Measurements from ENCODE around the gene MOB3A. TPM values are rescaled to one million over a fixed set of nuclear protein-coding genes. Genes with fewer than 3 reads are reported as not detected.

Gene MOB3A
- total and polyA plus RNA-seq, 2 of the 8 experiments (the other 6 are each of a cell fraction or from before 2014, with no cell fraction given), result 9.2 to 9.6 TPM

DNA sequence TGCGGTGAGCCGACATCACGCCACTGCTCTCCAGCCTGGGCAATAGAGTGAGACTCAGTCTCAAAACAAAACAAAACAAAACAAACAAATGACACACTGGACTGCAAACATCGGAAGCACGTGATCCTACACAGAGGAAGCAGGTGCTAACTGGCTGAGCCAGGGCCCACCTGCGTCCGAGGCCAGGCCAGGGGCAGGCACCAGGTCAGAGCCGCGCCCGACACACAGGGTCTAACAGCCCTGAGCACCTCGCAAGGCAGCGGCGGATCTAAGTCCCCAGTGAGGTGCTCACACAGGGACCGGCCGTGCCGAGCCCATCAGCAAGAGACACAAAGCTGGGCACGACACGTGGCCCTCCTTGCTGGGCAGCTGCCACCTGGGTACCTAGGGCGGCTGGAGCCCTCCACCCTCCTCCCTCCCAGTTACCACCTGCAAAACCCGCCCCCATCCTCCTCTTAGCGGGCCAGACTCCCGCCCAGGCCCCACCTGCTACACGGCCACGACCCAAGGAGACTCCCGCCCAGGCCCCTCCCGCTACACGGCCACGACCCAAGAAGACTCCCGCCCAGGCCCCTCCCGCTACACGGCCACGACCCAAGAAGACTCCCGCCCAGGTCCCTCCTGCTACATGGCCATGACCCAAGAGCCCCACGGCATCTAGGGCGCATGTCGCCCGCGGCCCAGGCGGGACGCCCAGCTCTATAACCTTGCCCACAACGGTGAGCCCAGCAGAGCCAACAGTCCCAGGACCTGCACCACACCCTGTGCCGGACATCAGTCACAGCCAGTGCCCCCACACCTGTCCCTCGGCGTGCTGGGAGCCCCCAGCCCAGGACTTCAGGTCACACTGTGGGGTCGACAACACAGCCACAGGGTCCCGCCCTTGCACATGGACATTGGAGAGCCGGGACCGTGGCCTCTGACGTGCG, 39.6 kb upstream of the MOB3A start (continued):
- TF ChIP-seq EP300 (IDR thresholded peaks at IDR 0.05; ENCODE audit: borderline replicate concordance in 1 of 2, low read depth in 2 of 2, low read length in 2 of 2) (no peak), CHD1 (IDR thresholded peaks at IDR 0.05; ENCODE audit: low read depth, low read length) (no peak), POLR2AphosphoS5 (IDR thresholded peaks at IDR 0.05; ENCODE audit: low read depth, low read length) (no peak)

Measured in H1 (cell line).